ENCODE results near the gene ANKRD11.

The ANKRD11 gene

DNA sequence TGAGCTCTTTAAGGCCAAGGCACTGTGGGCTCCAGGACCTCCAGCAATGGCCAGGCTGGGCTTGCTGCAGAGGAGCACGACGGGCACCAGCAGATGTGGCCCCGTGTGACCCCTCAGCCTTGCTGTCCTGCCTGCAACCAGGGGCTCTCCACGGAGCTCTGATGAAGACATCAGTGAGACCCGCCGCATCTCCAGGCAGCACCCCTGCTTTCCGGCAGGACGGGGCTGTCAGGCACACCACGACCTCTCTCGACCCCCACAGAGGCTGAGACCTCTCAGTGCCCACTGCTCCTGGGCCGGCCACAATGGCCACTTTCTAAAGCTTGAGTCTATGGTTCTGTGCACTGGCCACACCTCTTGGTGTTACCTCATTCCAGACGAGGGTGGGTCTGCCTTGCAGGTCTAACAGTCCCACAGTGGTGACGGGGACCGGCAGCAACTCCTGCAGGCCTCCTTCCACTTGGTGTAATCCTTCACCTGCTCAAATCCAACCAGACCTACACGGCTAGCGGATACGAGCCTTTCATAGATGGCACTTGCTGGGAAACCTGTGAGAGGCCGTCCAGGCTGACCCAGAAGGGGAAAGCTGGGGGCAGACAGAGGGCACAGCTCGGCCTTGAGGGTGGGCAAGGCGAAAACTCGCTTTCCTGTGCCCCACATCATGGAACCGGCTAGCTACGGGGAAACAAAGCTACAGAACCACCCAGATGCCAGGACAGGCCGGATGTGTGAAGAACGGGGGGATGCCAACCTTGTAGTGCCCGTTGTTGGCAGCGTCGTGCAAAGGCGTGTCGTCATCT lies 202.4 kb downstream of the ANKRD11 start:
- H3K27ac ChIP-seq, result no peak overlapping the region
- TF ChIP-seq ZFX (IDR thresholded peaks at IDR 0.05; ENCODE audit: borderline replicate concordance), result no peak
- TF ChIP-seq, protein P1, sequence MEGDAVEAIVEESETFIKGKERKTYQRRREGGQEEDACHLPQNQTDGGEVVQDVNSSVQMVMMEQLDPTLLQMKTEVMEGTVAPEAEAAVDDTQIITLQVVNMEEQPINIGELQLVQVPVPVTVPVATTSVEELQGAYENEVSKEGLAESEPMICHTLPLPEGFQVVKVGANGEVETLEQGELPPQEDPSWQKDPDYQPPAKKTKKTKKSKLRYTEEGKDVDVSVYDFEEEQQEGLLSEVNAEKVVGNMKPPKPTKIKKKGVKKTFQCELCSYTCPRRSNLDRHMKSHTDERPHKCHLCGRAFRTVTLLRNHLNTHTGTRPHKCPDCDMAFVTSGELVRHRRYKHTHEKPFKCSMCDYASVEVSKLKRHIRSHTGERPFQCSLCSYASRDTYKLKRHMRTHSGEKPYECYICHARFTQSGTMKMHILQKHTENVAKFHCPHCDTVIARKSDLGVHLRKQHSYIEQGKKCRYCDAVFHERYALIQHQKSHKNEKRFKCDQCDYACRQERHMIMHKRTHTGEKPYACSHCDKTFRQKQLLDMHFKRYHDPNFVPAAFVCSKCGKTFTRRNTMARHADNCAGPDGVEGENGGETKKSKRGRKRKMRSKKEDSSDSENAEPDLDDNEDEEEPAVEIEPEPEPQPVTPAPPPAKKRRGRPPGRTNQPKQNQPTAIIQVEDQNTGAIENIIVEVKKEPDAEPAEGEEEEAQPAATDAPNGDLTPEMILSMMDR (IDR thresholded peaks at IDR 0.05), result no peak

DNA sequence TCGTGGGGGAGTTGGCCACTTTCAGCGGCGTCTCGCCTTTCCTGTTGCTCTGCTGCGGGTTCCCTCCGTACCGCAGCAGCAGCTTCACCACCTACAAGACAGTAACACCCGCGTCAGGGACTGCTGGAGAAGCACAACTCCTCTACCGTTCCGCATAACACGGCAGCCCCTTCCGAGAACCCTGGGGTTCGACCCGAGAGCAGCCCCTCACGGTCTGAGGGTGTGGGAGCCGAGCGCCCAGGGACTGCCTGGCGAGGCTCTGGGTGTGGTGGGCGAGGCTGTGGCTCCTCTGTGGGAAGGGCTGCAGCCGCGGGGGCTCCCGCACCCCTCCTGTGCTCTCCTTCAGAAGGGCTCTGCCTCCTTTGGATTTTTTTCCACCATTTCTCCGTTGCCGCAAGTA lies 204.3 kb downstream of the ANKRD11 start:
- H3K27ac ChIP-seq, result no peak overlapping the region
- TF ChIP-seq, protein P1 (IDR thresholded peaks at IDR 0.05), result no peak
- TF ChIP-seq ZFX (IDR thresholded peaks at IDR 0.05; ENCODE audit: borderline replicate concordance), result no peak

DNA sequence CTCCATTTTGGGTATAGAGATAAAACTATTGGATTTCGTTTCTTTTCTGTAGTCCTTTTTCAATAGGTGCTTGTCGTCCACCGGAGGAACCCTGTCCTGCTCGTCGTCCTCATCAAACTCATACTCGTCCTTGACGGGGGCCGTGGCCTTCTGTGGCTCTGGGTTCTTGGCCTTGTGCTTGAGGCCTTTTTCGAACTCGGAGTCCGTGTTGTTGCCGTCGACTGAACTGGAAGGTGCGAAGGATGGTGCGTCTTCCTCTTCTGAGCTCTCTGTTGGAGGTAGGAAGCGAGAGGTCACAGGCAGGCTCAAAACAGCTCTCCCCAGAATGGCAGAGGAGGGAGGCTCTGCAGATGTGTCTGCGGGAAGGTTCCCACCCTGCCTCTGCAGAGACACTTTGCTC lies 205.0 kb downstream of the ANKRD11 start:
- no peak overlapping the region for H3K27ac ChIP-seq
- TF ChIP-seq, protein P1 (IDR thresholded peaks at IDR 0.05), result no peak
- TF ChIP-seq ZFX (IDR thresholded peaks at IDR 0.05; ENCODE audit: borderline replicate concordance), result no peak

DNA sequence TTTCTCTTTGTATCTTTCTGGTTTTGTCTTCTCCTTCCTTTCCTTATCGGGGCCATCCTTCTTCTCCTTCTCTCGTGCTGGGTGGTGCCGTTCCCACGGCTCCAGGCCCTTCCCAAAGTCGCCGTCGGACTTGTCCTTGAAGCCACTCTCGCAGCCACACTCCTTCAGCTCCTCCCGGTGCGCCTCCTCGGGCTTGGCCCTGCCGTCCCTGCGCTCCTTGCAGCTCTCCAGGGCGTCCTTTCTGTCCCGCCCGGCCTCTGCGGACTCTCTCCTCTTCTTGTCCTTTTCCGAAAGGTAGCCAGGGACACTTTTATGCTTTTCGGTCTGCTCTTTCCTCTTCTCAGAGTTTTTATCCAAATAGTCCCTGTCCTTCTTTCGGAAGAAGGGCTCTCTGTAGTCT lies 206.9 kb downstream of the ANKRD11 start:
- TF ChIP-seq, protein P1 (IDR thresholded peaks at IDR 0.05), result no peak
- TF ChIP-seq ZFX (IDR thresholded peaks at IDR 0.05; ENCODE audit: borderline replicate concordance), result no peak
- H3K27ac ChIP-seq, result no peak overlapping the region

DNA sequence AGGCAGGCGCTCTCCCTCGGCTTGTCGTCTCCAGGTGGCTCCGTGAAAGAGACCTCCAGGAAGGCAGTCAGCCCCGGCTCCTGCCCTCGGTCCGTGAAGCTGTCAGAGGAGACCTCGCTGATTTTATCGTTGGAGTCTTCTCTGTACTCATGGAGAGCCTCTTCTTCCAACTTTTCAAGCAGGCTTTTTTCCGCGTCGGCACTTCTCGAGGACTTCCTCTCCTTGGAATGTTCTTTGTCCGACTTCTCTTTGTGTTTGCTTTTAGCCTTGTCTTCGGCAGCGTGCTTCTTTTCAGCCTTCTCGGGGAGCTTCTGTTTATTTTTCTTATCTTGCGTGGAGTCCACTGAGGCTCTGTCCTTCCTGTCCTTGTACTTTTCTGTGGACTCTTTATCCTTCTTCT lies 207.8 kb downstream of the ANKRD11 start:
- no peak overlapping the region for H3K27ac ChIP-seq

DNA sequence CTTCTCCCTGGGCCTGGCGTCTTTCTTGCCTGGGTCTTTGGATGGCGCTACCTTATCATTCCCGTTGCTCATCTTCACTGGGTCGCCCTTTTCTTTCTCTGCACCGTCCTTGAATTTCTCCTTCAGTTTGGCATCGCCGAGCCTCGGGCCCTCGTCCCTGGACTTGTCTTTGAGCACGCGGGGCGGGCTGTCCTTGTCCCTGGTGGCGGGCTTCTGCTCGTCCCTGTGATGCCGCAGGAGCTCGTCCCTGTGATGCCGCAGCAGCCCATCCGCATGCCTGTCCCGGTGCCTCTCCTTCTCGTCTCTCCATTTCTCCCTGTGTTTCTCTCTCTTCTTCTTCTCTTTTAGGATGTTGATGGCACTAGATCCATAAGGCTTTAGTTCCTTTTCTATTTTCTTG lies 208.5 kb downstream of the ANKRD11 start:
- H3K27ac ChIP-seq, result no peak overlapping the region
- TF ChIP-seq, protein P1 (IDR thresholded peaks at IDR 0.05), result no peak
- TF ChIP-seq ZFX (IDR thresholded peaks at IDR 0.05; ENCODE audit: borderline replicate concordance), result no peak

More for the DNA sequence above, 207.8 kb downstream of the ANKRD11 start:
- TF ChIP-seq ZFX (IDR thresholded peaks at IDR 0.05; ENCODE audit: borderline replicate concordance), result no peak
- TF ChIP-seq, protein P1 (IDR thresholded peaks at IDR 0.05), result no peak

DNA sequence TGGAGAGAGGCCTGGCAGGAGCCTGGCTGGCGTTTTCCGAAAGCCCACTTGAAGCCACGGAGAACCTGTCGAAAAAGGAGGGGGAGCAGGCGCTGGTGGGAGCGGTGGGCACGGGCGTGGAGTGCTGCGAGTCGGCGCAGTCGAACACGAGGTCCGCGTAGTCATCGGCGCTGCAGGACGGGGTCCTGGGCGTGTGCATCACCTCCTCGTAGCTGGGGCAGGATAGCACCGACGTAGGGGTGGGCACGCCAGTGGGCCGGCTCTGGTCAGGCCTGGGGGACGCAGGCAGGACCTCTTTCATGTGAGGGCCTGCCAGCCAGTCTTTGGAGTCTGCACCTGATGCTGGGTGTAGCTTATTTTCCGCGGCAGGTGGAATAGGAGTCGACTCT lies 209.2 kb downstream of the ANKRD11 start:
- no peak overlapping the region for H3K27ac ChIP-seq
- TF ChIP-seq, protein P1 (IDR thresholded peaks at IDR 0.05), result no peak
- no peak for TF ChIP-seq ZFX (IDR thresholded peaks at IDR 0.05; ENCODE audit: borderline replicate concordance)

Measured in 22Rv1 (cell line).